Stimulated activated CD4-positive, alpha-beta T cell treated with anti-CD3 and anti-CD28 coated beads, Interleukin-1b, Interleukin-23, amount 100 ng/mL, for 24 hours (primary cell): Measurements from ENCODE around the gene RAD51C.
"Not testable (repeated sequence)": the region's sequence is repeated elsewhere in the genome, so short reads cannot be mapped to it uniquely, and the experiment has no call there.

Experiments used
- DNase-seq, 4 experiments: peaks; one replicate each; pipeline ENCODE4 v3.0.0-alpha.2; 2020; ENCODE audit warnings: low read depth in 4 of 4, low spot score in 1 of 4

Gene RAD51C

DNA sequence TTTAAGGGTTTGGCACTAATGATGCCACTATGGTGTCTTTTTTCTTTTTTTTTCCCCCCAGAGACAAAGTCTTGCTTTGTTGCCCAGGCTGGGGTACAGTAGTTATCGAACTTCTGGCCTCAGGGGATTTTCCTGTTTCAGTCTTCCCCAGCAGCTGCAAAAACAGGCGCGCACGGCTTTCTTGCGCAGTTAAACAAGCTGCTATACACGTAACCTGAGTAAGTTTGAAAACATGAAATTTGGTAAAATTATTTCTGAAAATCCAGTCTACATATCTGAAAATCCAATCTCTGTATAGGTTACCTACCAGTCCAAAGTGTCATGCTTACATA is 12.4 kb upstream of the RAD51C start:
- DNase-seq = no peak

DNA sequence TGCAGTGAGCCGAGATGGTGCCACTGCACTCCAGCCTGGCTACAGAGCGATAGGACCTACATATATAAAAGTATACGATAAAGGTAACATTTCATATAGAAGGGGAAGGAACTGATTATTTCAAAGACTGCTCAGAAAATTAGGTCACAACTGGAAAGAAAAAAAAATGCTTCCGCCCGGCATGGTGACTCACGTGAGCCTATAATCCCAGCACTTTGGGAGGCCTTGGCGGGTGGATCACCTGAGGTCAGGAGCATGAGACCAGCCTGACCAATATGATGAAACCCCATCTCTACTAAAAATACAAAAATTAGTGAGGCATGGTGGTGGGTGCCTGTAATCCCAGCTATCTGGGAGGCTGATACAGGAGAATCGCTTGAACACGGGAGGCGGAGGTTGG is 8.4 kb upstream of the RAD51C start:
- DNase-seq = no peak

DNA sequence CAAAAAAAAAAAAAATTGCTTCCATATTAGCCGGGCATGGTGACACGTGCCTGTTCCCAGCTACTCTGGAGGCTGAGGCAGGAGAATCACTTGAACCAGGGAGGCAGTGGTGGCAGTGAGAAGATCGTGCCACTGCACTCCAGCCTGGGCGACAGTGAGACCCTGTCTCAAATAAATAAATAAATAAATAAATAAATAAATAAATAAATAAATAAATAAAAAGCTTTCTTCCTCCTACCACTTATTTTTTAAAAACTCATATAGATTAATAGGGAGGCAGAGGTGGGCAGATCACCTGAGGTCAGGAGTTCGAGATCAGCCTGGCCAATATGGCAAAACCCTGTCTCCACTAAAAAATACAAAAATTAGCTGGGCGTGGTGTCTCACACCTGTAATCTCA is 7.9 kb upstream of the RAD51C start:
- DNase-seq = not testable (repeated sequence)

DNA sequence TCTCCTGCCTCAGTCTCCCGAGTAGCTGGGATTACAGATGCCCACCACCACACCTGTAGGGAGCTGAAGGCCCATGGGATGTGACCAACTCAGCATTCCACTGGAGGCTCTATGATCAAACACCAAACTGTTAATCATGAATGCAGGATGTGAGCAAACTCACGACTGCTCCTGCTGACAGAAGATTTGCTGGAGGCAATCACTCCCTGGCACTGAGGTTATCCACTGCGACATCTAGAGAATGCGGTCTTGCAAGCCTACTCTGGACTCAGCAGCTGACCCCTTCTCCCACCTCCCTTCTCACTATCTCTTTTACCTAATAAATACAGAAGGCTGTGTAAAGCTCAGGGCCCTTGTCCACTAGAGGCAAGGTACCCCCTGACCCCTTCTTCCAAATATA is 5.4 kb upstream of the RAD51C start:
- DNase-seq = no peak

DNA sequence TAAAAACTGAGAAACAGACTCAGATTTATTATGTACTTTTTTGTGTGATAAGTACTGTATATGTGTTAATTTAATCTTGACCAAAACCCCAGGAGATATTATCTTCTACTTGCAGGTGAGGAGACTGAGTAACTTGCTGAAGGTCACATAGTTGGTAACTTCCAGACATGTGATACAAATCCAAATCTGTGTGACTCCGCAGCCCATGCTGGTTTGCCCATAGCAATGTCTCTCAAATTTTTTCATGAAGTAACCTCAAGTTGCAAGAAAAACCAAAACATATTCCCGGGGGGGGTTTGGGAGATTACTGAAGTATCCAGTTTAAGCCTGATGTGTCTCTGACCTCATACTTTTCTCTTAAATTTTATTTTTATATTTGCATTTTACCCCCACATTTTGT is 3.9 kb upstream of the RAD51C start:
- DNase-seq = no peak

DNA sequence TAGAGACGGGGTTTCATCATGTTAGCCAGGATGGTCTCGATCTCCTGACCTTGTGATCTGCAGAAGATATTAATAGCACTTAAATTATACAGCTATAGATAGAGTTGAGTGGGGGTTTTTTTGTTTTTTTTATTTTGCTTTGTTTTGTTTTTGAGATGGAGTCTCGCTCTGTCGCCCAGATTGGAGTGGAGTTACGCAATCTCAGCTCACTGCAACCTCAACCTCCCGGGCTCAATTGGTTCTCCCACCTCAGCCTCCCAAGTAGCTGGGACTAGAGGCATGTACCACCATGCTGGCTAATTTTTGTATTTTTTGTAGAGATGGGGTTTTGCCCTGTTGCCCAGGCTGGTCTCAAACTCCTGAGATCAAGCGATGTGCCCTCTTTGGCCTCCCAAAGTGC is 2.4 kb upstream of the RAD51C start:
- DNase-seq = not testable (repeated sequence)

DNA sequence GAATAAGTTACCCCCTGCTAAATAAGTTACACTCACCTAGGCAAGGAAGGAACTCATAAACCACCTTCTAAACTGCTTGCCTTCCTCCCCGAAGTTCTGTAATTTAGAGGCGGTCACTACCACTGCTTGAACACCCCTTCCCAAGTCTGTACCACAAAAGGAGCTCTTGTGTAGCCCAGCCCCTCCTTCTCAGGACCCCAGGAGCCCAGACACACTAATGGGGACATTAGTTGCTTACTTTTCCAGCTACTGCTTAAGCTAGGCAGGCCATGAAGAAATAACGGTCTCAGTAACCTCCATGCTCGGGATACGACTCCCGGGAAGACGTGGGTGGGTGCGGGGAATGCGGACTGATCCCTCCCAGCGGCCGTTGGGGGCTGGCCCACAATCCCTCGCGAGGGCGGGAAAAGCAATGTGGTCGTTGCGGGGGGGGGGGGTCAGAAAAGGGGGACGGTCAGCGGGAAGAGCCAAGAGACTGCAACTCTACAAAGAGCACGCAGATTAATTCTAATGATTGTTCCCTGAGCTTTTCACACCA is 632 bp upstream of the RAD51C start, which contains the start of gene TEX14:
Gene TEX14 (minus strand): TSS at position 345 of the 538 bp plus-strand sequence. CDS start 40,044 bp downstream, outside the sequence.
- no peak for DNase-seq

DNA sequence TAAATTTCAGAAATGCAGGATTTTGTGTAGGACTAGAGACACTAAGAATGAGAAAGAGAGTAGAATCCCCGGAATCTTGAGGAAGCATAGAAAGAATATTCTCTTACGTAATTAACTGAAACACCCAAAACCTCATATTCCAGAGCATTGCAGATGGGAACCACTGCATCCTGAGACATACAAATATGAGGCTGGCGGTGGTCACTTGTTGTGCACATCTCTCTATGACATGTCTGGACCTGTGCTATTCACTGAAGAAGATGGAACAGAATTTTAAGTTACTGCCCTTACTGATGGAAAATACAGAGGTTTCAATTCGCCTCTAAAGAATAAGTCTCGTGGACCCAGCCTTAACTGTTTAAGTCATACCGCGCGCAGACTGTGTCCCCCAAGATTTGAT is 806 bp downstream of the RAD51C start:
- no peak for DNase-seq

DNA sequence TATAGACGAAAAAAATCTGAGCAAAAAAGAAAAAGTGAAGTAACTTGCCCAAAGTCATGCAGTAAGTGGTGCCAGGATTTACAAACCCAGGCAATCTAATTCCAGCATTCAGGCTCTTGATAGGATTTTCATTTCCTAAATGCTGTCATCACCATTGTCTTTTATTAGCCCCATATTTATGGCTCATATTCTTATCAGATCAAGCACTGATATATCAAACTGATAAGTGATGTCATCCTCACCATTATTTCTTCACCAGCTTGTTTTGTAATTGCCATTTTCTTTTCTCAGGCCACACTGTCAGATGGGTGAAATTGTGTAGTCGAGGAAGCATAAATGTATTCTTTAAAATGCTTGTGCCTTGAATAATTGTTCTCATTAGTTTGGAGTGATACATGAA is 1.3 kb downstream of the RAD51C start:
- DNase-seq = no peak

DNA sequence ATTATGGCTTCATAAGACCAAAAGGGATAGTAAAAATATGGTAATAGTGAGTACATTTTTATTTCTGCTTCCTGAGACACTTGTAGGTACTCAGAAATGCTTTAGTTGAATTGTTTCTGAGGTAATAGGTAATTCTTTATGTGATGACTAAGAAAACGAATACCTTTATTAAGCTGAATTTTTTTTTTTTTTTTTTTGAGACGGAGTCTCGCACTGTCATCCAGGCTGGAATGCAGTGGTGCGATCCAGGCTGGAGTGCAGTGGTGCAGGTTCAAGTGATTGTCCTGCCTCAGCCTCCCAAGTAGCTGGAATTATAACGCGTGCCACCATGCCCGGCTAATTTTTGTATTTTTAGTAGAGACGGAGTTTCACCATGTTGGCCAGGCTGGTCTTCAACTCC is 1.9 kb downstream of the RAD51C start:
- DNase-seq = no peak

DNA sequence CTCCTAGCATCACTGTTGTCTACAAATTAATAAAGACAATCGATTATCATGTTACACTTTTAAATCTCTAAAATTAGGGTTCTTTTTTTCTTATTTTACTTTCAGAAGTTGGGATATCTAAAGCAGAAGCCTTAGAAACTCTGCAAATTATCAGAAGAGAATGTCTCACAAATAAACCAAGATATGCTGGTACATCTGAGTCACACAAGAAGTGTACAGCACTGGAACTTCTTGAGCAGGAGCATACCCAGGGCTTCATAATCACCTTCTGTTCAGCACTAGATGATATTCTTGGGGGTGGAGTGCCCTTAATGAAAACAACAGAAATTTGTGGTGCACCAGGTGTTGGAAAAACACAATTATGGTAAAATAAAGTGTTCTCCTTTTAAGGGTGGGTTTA is 2.4 kb downstream of the RAD51C start:
- no peak for DNase-seq

DNA sequence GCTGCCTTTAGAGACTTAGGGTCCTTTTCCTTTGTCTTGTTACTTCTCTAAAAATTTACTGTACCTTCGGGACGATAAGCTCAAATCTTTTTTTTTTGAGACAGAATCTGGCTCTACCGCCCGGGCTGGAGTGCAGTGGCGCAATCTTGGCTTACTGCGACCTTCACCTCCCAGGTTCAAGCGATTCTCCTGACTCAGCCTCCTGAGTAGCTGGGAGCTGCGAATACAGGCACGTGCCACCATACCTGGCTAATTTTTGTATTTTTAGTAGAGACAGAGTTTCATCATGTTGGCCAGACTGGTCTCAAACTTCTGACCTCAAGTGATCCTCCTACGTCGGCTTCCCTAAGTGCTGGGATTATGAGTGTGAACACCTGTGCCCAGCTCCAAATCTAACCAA is 7.4 kb downstream of the RAD51C start:
- DNase-seq = no peak

DNA sequence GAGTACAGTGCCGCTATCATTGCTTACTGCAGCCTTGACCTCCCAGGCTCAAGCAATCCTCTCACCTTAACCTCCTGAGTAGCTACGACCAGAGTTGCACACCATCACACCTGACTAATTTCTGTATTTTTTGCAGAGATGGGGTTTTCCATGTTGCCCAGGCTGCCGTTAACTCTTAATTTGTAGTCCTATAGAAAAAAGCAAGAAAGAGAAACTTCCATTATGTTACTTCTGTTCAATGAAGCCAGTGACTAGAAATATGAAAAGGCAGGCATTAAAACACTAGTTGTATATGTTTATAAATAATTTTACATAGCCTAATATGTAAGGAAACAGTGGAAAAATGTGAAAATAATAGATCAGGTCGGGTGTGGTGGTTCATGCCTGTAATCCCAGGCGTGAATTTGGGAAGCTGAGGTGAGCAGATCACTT is 9.7 kb downstream of the RAD51C start:
- DNase-seq = no peak

DNA sequence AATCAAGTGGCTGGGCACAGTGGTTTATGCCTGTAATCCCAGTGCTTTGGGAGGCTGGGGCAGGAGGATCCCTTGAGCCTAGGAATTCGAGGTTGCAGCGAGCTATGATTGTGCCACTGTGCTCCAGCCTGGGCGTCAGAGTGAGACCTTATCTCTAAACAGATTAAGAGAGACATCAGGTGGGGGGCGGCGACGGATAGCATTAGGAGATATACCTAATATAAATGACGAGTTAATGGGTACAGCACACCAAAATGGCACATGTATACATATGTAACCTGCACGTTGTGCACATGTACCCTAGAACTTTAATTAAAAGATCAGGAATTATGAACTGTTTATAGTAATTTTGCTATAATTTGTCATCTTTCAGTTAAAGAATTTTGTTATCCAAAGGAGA is 10.3 kb downstream of the RAD51C start:
- DNase-seq = no peak

DNA sequence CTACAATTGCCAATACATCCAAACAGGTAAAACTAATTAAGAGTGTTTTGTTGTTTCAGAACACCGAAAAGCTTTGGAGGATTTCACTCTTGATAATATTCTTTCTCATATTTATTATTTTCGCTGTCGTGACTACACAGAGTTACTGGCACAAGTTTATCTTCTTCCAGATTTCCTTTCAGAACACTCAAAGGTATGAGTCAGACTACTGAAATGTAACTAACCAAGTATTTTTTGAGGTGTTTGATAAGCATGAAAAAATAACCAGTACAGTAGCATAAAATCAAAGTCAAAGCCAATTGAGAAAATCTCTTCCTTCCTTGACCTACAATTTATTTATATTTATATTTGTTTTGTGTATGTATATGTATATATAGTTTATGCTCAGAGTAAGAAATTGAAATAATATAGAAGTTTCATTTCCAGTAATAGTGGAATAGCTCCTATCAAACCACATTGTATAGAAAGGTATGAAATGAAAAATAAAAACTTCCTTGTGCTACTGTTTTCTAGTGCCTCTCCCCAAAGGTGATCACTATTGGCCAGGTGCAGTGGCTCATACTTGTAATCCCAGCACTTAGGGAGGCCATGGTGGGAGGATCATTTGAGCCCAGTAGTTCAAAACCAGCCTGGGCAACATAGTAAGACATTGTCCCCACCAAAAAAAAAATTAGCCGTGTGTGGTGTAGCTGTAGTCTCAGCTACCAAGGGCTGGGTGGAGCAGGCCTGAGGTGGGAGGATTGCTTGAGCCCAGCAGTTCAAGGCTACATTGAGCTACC is 10.9 kb downstream of the RAD51C start:
- DNase-seq = no peak

DNA sequence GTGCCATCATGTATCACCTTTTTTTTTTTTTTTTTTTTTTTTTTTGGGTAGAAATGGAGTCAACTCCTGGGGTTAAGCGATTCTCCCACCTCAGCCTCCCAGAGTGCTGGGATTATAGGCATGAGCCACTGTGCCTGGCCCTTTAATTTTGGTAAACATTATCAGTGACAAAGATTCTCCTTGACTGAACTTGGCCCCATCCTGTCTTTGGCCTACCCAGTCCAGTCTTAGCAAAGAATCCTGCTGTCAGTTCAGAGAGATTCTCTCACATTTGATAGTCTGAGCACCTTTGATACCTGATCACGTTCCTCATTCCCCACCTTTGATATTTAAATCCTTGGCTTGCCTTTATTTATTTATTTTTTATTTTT is 11.5 kb downstream of the RAD51C start:
- DNase-seq = no peak

DNA sequence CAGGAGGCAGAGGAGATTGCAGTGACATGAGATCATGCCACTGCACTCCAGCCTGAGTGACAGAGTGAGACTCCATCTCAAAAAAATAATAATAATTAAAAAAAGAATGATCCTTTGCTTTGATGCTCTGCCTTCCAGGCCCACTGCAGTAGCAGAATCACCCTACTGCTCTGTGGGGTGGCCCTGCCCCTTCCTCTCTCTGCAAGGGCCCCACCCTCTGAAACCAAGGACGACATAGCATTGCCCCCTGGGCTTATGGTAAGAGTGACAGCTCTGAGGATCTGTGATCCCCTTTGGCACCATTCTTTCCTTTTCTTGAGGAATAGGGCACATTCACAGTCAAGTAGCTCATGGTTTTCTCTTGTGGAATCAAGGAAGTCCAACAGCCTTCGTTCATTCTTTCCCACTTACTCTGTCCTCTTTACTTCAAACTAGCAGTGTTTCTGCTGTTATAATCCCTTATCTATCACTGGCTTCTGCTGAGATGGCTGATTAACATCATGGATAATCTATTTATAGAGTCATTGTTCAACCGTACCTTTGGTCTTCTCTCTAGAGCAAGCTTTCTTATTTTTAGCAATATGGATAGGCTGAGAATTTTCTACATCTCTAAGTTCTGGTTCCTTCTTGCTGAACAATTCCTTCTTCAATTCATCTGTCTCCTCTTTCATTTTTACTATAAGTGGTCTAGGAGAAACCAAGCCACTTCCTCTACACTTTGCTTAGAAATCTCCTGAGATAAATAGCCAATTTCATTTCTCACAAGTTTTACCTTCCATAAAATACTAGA is 14.1 kb downstream of the RAD51C start:
- DNase-seq = no peak

DNA sequence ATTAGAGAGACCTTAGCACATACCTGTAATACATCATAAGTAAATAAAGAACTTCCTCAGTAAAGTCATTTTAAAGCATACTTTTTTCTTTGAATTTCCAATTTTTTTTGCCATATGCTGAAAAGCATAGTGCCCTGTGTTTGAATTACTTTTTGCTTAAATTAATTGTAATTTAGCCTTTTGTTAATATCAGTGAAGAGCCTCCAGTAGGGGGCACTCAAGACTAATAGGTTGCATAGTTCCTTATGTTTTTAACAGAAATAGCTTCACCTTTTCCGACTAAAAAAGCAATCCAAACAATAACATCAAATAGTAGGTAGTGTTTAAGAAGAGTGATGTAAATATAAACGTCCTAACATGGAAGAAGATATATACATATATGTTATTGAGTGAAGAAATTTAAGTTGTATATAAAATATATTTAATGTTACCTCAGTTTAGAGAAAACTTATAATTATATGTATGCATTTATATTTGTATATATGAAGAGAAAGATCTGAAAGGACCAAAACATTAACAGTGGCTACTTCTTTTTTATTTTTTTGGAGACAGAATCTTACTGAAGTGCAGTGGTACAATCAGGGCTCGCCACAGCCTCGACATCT is 18.6 kb downstream of the RAD51C start:
- DNase-seq = peak in 3 of 4 experiments; percentile 8 to 40 (median 26)

DNA sequence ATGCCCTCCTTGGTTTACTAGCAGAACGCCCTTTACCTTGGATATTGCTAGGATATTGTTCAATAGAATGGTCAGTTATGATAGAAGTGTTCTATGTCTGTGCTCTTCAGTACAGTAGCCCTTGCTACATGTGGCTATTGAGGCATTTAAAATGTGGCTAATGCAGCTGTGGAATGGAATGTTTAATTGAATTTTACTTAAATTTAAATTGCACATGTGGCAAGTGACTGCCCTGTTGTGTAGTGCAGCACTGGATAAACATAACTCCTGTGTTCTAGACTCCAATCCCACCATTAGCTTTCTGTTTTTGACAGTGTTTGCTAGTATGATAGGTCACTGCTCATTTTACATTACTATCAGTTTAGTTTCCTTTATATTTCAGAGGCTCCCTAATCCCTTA is 29.9 kb downstream of the RAD51C start:
- DNase-seq = no peak

DNA sequence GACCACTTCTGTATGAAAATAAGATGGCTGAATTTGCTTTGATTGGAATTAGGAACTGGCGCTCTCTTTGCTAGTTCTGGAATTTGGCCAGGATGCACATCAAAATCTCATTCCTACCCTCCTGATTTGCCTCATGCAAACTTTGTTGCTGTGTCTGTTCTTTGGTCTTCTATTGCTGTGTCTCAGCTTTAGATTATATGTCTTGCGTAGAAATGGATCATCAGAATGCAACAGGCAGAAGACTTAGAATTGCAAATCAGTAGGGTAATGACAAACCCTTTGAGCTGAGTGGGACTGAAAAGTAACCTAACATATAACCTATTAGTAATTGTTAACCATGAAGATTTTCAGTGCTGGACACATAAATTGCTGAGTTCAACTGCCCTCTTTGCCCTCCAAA is 30.3 kb downstream of the RAD51C start:
- DNase-seq = no peak

DNA sequence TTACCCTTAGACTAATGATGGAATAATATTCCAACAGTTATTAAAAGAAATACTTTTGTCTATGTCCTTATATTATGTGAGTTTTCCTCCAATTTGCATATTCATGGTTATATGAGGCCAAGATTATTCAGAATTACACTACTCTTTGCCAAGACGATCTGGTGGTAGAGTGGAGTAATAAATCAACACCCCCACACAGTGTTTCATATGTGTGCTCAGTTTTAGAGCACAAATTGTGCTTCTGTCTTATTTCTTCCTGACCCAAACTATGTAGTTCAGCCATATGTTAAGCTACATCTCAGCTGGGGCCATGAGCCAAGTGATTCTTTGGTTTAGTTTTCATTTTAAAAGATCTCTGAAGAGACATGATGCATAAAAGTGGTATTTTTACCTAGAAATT is 36.4 kb downstream of the RAD51C start:
- DNase-seq = no peak

DNA sequence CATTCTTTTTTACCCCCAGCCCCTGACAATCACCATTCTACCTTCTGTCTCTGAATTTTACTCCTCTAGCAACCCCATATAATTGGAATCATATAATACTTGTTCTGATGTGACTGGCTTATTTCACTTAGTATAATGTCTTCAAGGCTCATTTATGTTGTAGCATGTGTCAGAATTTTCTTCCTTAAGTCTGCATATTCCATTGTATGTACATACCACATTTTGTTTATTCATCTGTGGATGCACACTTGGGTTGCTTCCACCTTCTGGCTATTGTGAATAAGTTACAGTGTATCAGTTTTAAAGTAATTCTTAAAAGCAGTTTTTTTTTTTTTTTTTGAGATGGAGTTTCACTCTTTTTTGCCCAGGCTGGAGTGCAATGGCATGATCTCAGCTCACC is 38.5 kb downstream of the RAD51C start:
- no peak for DNase-seq
